Bronchial epithelial cell (primary cell): ENCODE measurements around the gene SGCD. TPM values are rescaled to one million over a fixed set of nuclear protein-coding genes. Genes with fewer than 3 reads are reported as not detected.

ENCODE experiments used
- DNase-seq: peaks from one replicate; pipeline ENCODE4 v3.0.0-alpha.2; 2010; ENCODE audit warnings: low read depth
- FAIRE-seq: peaks from 2 replicates; lab custom pipeline; 2011; peaks lifted over from hg19 to GRCh38; lab: Jason Lieb, UNC
- H3K27me3 ChIP-seq: 2 replicates; pipeline ENCODE4 v1.5.1; 2011; ENCODE audit warnings: low read length; ENCODE audit not compliant: control insufficient read depth, insufficient read depth
- H3K36me3 ChIP-seq: 2 replicates; pipeline ENCODE4 v1.5.1; 2011; ENCODE audit warnings: low read length; ENCODE audit not compliant: control insufficient read depth, insufficient read depth
- H3K4me3 ChIP-seq: 2 replicates; pipeline ENCODE4 v1.5.1; 2011; ENCODE audit warnings: mild to moderate bottlenecking, low read depth, low read length, control low read depth
- total RNA-seq: library from RNA; depleted of rRNA; stranded (reverse); fragments of >200 nt; gene quantifications from 2 replicates; pipeline ENCODE4 v1.2.1, GENCODE V29; 2014
- TF ChIP-seq, protein P1 (sequence below): IDR thresholded peaks from 2 replicates; pipeline ENCODE4 v1.5.1; 2011; ENCODE audit warnings: mild to moderate bottlenecking, moderate library complexity, low read length, control low read depth, inconsistent platforms; ENCODE audit not compliant: insufficient read depth, severe bottlenecking

SGCD gene
- total RNA-seq, 1 donor from 2014 or later, result under 0.01 TPM

- Histone ChIP-seq H3K36me3 (no peaks in the 10 kb centered on the region), H3K27me3 (no peaks in the 10 kb centered on the region), H3K4me3 (no peak overlapping the region)
- no peak for FAIRE-seq
- TF ChIP-seq, protein P1, sequence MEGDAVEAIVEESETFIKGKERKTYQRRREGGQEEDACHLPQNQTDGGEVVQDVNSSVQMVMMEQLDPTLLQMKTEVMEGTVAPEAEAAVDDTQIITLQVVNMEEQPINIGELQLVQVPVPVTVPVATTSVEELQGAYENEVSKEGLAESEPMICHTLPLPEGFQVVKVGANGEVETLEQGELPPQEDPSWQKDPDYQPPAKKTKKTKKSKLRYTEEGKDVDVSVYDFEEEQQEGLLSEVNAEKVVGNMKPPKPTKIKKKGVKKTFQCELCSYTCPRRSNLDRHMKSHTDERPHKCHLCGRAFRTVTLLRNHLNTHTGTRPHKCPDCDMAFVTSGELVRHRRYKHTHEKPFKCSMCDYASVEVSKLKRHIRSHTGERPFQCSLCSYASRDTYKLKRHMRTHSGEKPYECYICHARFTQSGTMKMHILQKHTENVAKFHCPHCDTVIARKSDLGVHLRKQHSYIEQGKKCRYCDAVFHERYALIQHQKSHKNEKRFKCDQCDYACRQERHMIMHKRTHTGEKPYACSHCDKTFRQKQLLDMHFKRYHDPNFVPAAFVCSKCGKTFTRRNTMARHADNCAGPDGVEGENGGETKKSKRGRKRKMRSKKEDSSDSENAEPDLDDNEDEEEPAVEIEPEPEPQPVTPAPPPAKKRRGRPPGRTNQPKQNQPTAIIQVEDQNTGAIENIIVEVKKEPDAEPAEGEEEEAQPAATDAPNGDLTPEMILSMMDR, result no peak
- DNase-seq, result no peak
Measured at GRCh38 chr5:156491766-156492165, 164.8 kb downstream of the SGCD start.

- no peak for FAIRE-seq
- TF ChIP-seq, protein P1, result no peak
- H3K27me3 ChIP-seq, result no peaks in the 10 kb centered on the region
- DNase-seq, result no peak
- no peaks in the 10 kb centered on the region for H3K36me3 ChIP-seq
- no peak overlapping the region for H3K4me3 ChIP-seq
Measured at GRCh38 chr5:156496291-156496690, 169.3 kb downstream of the SGCD start.

DNA sequence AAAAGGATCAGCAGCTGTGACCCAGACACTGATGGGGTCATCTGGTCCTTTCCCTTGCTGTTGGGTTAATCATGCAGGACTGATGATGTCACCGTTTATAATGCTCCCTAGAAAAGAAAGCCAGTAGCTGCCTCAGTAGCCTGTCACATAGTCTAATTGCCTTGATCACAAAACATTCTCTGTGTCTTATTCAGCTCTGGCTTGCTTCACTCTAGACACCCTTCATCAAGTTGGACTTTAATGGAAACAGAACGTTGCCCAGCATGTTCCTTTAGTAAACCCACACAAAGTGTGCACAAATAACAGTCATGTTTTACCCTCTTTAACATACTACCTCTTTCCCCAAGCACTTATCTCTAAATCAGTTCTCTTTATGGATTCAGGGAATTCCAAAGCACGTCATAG is 170.8 kb downstream of the SGCD start:
- DNase-seq, result no peak
- H3K4me3 ChIP-seq, result no peak overlapping the region
- H3K27me3 ChIP-seq, result no peaks in the 10 kb centered on the region
- H3K36me3 ChIP-seq, result no peaks in the 10 kb centered on the region
- FAIRE-seq, result no peak
- TF ChIP-seq, protein P1, result no peak

- Histone ChIP-seq H3K27me3 (no peaks in the 10 kb centered on the region), H3K36me3 (no peaks in the 10 kb centered on the region), H3K4me3 (no peak overlapping the region)
- FAIRE-seq, result no peak
- TF ChIP-seq, protein P1, result no peak
- no peak for DNase-seq
Measured at GRCh38 chr5:156498226-156498980, 171.4 kb downstream of the SGCD start.

DNA sequence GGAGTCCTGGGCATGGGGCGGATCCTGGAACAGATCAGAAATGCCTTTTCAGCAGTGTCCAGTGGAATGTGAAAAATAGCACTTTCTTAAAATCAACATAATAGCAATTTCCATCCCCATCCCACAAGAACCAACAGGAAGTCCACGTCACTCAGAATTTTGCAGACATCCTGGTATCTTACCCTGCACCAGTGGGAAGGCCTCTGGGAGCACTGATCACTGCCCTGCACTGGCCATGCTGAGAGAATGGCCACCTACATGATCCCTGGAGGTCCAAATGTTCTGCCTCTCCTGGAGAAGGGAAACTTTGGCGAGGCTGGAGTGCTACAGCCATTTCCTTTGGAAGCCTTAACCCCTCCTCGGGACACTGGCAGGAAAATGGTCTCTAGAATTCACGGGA is 173.8 kb downstream of the SGCD start:
- TF ChIP-seq, protein P1, result no peak
- no peaks in the 10 kb centered on the region for H3K27me3 ChIP-seq
- no peak for FAIRE-seq
- no peak for DNase-seq
- H3K36me3 ChIP-seq, result no peaks in the 10 kb centered on the region
- no peak overlapping the region for H3K4me3 ChIP-seq

DNA sequence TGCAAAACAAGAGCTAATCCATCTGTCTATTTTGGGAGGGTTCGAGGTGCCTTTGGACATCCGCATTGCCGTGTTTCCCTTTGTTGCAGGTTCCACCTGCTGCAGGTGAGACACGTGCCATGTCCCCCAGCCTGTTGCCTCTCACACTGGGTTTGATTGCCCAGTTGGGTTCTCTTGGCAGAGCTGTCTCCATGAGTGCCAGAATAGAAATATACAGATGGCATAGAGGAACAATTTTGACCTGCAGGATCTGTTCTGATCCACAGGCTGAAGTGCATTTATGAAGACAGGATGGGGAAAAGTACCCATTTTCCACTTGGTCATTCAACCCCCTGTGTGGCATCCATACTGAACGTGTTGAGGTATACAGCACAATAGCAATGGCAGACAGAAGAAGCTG is 178.1 kb downstream of the SGCD start:
- H3K27me3 ChIP-seq, result no peaks in the 10 kb centered on the region
- FAIRE-seq, result no peak
- TF ChIP-seq, protein P1, result no peak
- no peak for DNase-seq
- H3K36me3 ChIP-seq, result no peaks in the 10 kb centered on the region
- no peak overlapping the region for H3K4me3 ChIP-seq
